Calu3 (cell line): ENCODE data around the gene VPS26C. TPM values are rescaled to one million over a fixed set of nuclear protein-coding genes. Genes with fewer than 3 reads are reported as not detected.
"Not testable (repeated sequence)": the region's sequence is repeated elsewhere in the genome, so short reads cannot be mapped to it uniquely, and the experiment has no call there.

ENCODE experiments used
- BruUV-seq: library from RNA; stranded (reverse); fragments of 400-500 nt; replicated peaks from 2 replicates; lab custom pipeline; 2021; lab: Mats Ljungman, UMichigan
- CTCF ChIA-PET: fragments of 300-600 bp; sonication (Branson Sonifier 250); formaldehyde crosslinking; loops from one replicate; lab custom pipeline; 2022; ENCODE audit warnings: antibody characterized with exemption; lab: Charles Lee
- DNase-seq: peaks from one replicate; pipeline ENCODE4 v3.0.0; 2022
- H3K27ac Mint-ChIP-seq: one replicate; pipeline ENCODE4 v1.8.0; 2022; ENCODE audit warnings: mixed read lengths; ENCODE audit not compliant: unreplicated experiment
- H3K27me3 Mint-ChIP-seq: one replicate; pipeline ENCODE4 v1.8.0; 2022; ENCODE audit warnings: mixed read lengths; ENCODE audit not compliant: unreplicated experiment
- H3K36me3 Mint-ChIP-seq: one replicate; pipeline ENCODE4 v1.8.0; 2022; ENCODE audit warnings: mild to moderate bottlenecking, moderate library complexity, mixed read lengths; ENCODE audit not compliant: insufficient read depth, unreplicated experiment
- H3K4me1 Mint-ChIP-seq: one replicate; pipeline ENCODE4 v1.8.0; 2022; ENCODE audit warnings: mild to moderate bottlenecking, low read depth, mixed read lengths; ENCODE audit not compliant: unreplicated experiment
- H3K4me3 Mint-ChIP-seq: one replicate; pipeline ENCODE4 v1.8.0; 2022; ENCODE audit warnings: mild to moderate bottlenecking, low read depth, moderate library complexity, mixed read lengths; ENCODE audit not compliant: unreplicated experiment
- H3K9me3 Mint-ChIP-seq: one replicate; pipeline ENCODE4 v1.8.0; 2022; ENCODE audit warnings: low read depth, mixed read lengths; ENCODE audit not compliant: unreplicated experiment
- intact Hi-C: fragments of 100-400 bp; cut with micrococcal nuclease; formaldehyde crosslinking; loops from one replicate; pipeline ENCODE4 v1.10.0; 2022; ENCODE audit not compliant: unreplicated experiment
- total RNA-seq: library from RNA; stranded (reverse); gene quantifications from 2 replicates; pipeline ENCODE4 v1.2.3, GENCODE V29; 2022
- TF ChIP-seq, protein P1 (sequence below): fragments of 200-600 bp; IDR thresholded peaks from one replicate; pipeline ENCODE4 v1.8.0; 2022; ENCODE audit warnings: antibody characterized with exemption; ENCODE audit not compliant: unreplicated experiment

VPS26C gene
- total RNA-seq, 1 experiment from 2014 or later, result 32.3 TPM

DNA sequence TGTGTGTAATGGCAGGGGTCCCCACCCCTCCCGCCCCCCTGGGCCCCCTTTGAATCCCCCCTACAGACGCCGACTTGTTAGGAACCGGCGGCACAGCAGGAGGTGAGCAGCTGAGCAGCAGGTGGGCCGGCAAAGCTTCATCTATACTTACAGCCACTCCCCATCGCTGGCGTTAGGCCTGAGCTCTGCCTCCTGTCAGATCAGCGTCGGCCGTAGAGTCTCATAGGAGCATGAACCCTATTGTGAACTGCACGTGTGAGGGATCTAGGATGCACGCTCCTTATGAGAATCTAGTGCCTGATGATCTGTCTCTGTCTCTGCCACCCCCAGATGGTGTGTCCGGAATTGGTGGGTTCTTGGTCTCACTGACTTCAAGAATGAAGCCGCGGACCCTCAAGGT, 14.9 kb upstream of the VPS26C start:
- TF ChIP-seq, protein P1, sequence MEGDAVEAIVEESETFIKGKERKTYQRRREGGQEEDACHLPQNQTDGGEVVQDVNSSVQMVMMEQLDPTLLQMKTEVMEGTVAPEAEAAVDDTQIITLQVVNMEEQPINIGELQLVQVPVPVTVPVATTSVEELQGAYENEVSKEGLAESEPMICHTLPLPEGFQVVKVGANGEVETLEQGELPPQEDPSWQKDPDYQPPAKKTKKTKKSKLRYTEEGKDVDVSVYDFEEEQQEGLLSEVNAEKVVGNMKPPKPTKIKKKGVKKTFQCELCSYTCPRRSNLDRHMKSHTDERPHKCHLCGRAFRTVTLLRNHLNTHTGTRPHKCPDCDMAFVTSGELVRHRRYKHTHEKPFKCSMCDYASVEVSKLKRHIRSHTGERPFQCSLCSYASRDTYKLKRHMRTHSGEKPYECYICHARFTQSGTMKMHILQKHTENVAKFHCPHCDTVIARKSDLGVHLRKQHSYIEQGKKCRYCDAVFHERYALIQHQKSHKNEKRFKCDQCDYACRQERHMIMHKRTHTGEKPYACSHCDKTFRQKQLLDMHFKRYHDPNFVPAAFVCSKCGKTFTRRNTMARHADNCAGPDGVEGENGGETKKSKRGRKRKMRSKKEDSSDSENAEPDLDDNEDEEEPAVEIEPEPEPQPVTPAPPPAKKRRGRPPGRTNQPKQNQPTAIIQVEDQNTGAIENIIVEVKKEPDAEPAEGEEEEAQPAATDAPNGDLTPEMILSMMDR, result no peak
- no peaks in the 10 kb centered on the region for H3K9me3 Mint-ChIP-seq
- no peak overlapping the region for H3K4me3 Mint-ChIP-seq
- intact Hi-C loops, result no loop called here
- no peaks in the 10 kb centered on the region for H3K27me3 Mint-ChIP-seq
- no peaks in the 10 kb centered on the region for H3K4me1 Mint-ChIP-seq
- BruUV-seq, result no TSS peak
- CTCF ChIA-PET, result no interaction called here
- H3K27ac Mint-ChIP-seq, result no peak overlapping the region
- no peak for DNase-seq
- no peaks in the 10 kb centered on the region for H3K36me3 Mint-ChIP-seq

- Mint-ChIP-seq H3K4me1 (no peaks in the 10 kb centered on the region), H3K4me3 (no peak overlapping the region), H3K27me3 (no peaks in the 10 kb centered on the region), H3K36me3 (no peaks in the 10 kb centered on the region), H3K27ac (no peak overlapping the region), H3K9me3 (no peaks in the 10 kb centered on the region)
- BruUV-seq, result no TSS peak
- TF ChIP-seq, protein P1, result no peak
- no peak for DNase-seq
- CTCF ChIA-PET, result no interaction called here
- intact Hi-C loops, result no loop called here
Measured at GRCh38 chr21:37281579-37281978, 14.4 kb upstream of the VPS26C start.

- CTCF ChIA-PET, H3K4me3 Mint-ChIP-seq, H3K27me3 Mint-ChIP-seq, H3K36me3 Mint-ChIP-seq, intact Hi-C loops, BruUV-seq, H3K9me3 Mint-ChIP-seq, H3K4me1 Mint-ChIP-seq, H3K27ac Mint-ChIP-seq, DNase-seq: not testable (repeated sequence)
Measured at GRCh38 chr21:37279271-37279670, 12.1 kb upstream of the VPS26C start.

- no TSS peak for BruUV-seq
- TF ChIP-seq, protein P1, result no peak
- Mint-ChIP-seq H3K4me3 (no peak overlapping the region), H3K36me3 (no peaks in the 10 kb centered on the region), H3K27me3 (no peaks in the 10 kb centered on the region), H3K4me1 (no peaks in the 10 kb centered on the region), H3K27ac (no peak overlapping the region), H3K9me3 (no peaks in the 10 kb centered on the region)
- DNase-seq, result no peak
- intact Hi-C loops, result no loop called here
- CTCF ChIA-PET, result interaction anchor here (1.4 kb wide), 1 partner anchor 10 kb away, joined by 5 read pairs; no protein-coding TSS in a partner anchor
Measured at GRCh38 chr21:37278199-37278598, 11.1 kb upstream of the VPS26C start.

- CTCF ChIA-PET, result no interaction called here
- H3K27me3 Mint-ChIP-seq, result no peaks in the 10 kb centered on the region
- H3K9me3 Mint-ChIP-seq, result no peaks in the 10 kb centered on the region
- H3K36me3 Mint-ChIP-seq, result no peaks in the 10 kb centered on the region
- no peaks in the 10 kb centered on the region for H3K4me1 Mint-ChIP-seq
- TF ChIP-seq, protein P1, result no peak
- no peak for DNase-seq
- intact Hi-C loops, result no loop called here
- H3K27ac Mint-ChIP-seq, result no peak overlapping the region
- no peak overlapping the region for H3K4me3 Mint-ChIP-seq
- no TSS peak for BruUV-seq
Measured at GRCh38 chr21:37276377-37276776, 9.2 kb upstream of the VPS26C start.
